HepG2 (cell line): ENCODE data around the gene BICRAL. TPM values are rescaled to one million over a fixed set of nuclear protein-coding genes. Genes with fewer than 3 reads are reported as not detected.

Experiments
- ATF1 ChIP-seq: IDR thresholded peaks from 2 replicates; pipeline ENCODE4 v1.6.1; 2016; ENCODE audit warnings: mild to moderate bottlenecking, control low read depth
- CBX5 ChIP-seq: sonication (generic); formaldehyde crosslinking; IDR thresholded peaks from 2 replicates; pipeline ENCODE4 v1.4.0; 2020; ENCODE audit warnings: missing genetic modification reagents, borderline replicate concordance
- ELF4 ChIP-seq: sonication (generic); formaldehyde crosslinking; IDR thresholded peaks from 2 replicates; pipeline ENCODE4 v1.5.0; 2020; ENCODE audit warnings: missing genetic modification reagents, mild to moderate bottlenecking, moderate library complexity, borderline replicate concordance
- MAFF ChIP-seq: IDR thresholded peaks from 2 replicates; pipeline ENCODE4 v1.6.1; 2011; ENCODE audit warnings: low read depth, low read length, improper control_type of control experiment
- NBN ChIP-seq: fragments of 450-650 bp; conservative IDR thresholded peaks from 2 replicates; pipeline ENCODE4 v1.6.1; 2017
- NFATC3 ChIP-seq: sonication (generic); formaldehyde crosslinking; IDR thresholded peaks from 2 replicates; pipeline ENCODE4 v1.5.1; 2020; ENCODE audit warnings: mild to moderate bottlenecking, missing genetic modification reagents
- POLR2A ChIP-seq, 2 experiments: IDR thresholded peaks; 2 replicates each; pipeline ENCODE4 v1.6.1; 2011; ENCODE audit warnings: low read depth in 2 of 2, low read length in 2 of 2, mild to moderate bottlenecking in 1 of 2, moderate library complexity in 1 of 2; ENCODE audit not compliant: insufficient read depth in 1 of 2
- WIZ ChIP-seq: sonication (generic); formaldehyde crosslinking; IDR thresholded peaks from 2 replicates; pipeline ENCODE4 v1.5.1; 2020; ENCODE audit warnings: mild to moderate bottlenecking, missing genetic modification reagents
- ZBTB1 ChIP-seq: sonication (generic); formaldehyde crosslinking; IDR thresholded peaks from 2 replicates; pipeline ENCODE4 v1.4.0; 2020; ENCODE audit warnings: missing genetic modification reagents, borderline replicate concordance
- ZKSCAN5 ChIP-seq: sonication (generic); formaldehyde crosslinking; IDR thresholded peaks from 2 replicates; pipeline ENCODE4 v1.5.1; 2020; ENCODE audit warnings: mild to moderate bottlenecking, missing genetic modification reagents
- ZNF232 ChIP-seq: sonication (generic); formaldehyde crosslinking; IDR thresholded peaks from 2 replicates; pipeline ENCODE4 v1.4.0; 2020; ENCODE audit warnings: missing genetic modification reagents, borderline replicate concordance
- ZNF614 ChIP-seq: IDR thresholded peaks from 2 replicates; pipeline ENCODE4 v1.6.1; 2018; ENCODE audit warnings: missing biosample characterization, missing genetic modification reagents, inconsistent platforms, borderline replicate concordance
- polyA plus RNA-seq, 8 experiments: library from polyadenylated mRNA; depleted of rRNA in 3 of 8; stranded (reverse) in 7 of 8; unstranded in 1 of 8; fragments of >200 nt; fragmentation: Illumina TruSeq in 4 of 8; extraction: Trizol in 4 of 8; gene quantifications; 2 replicates each; pipeline versions ENCODE4 v1.2.1 to v1.2.3, GENCODE V29; 2011 to 2016; ENCODE audit warnings: low read depth in 4 of 8, missing spikeins in 1 of 8, mixed read lengths in 1 of 8; ENCODE audit not compliant: insufficient read depth in 1 of 8
- total RNA-seq, 5 experiments: library from RNA; depleted of rRNA; stranded (reverse); fragments of >200 nt; fragmentation: Illumina TruSeq; extraction: Trizol; gene quantifications; 2 replicates each; pipeline ENCODE4 v1.2.3, GENCODE V29; 2016; ENCODE audit warnings: low read depth in 1 of 5
- TF ChIP-seq, protein P1 (sequence below): sonication (generic); formaldehyde crosslinking; IDR thresholded peaks from 2 replicates; pipeline ENCODE4 v1.5.0; 2020; ENCODE audit warnings: mild to moderate bottlenecking, missing genetic modification reagents
- TF ChIP-seq, protein P2 (sequence below): sonication (generic); formaldehyde crosslinking; IDR thresholded peaks from 2 replicates; pipeline ENCODE4 v1.4.0; 2020; ENCODE audit warnings: missing genetic modification reagents
- TF ChIP-seq, protein P3 (sequence below): sonication (generic); formaldehyde crosslinking; IDR thresholded peaks from 2 replicates; pipeline ENCODE4 v1.4.0; 2020; ENCODE audit warnings: missing genetic modification reagents, borderline replicate concordance
- TF ChIP-seq, protein P4 (sequence below): sonication (generic); formaldehyde crosslinking; IDR thresholded peaks from 2 replicates; pipeline ENCODE4 v1.4.0; 2020; ENCODE audit warnings: missing genetic modification reagents, borderline replicate concordance
- TF ChIP-seq, protein P5 (sequence below): sonication (generic); formaldehyde crosslinking; IDR thresholded peaks from 2 replicates; pipeline ENCODE4 v1.4.0; 2020; ENCODE audit warnings: missing genetic modification reagents; ENCODE audit errors: not compliant biosample characterization
- TF ChIP-seq, protein P6 (sequence below): IDR thresholded peaks from 2 replicates; pipeline ENCODE4 v1.6.1; 2012; ENCODE audit warnings: inconsistent platforms

The BICRAL gene
- total and polyA plus RNA-seq, 2 of the 13 experiments (the other 11 are each of a cell fraction or from before 2014, with no cell fraction given), result 5.0 to 13.5 TPM

DNA sequence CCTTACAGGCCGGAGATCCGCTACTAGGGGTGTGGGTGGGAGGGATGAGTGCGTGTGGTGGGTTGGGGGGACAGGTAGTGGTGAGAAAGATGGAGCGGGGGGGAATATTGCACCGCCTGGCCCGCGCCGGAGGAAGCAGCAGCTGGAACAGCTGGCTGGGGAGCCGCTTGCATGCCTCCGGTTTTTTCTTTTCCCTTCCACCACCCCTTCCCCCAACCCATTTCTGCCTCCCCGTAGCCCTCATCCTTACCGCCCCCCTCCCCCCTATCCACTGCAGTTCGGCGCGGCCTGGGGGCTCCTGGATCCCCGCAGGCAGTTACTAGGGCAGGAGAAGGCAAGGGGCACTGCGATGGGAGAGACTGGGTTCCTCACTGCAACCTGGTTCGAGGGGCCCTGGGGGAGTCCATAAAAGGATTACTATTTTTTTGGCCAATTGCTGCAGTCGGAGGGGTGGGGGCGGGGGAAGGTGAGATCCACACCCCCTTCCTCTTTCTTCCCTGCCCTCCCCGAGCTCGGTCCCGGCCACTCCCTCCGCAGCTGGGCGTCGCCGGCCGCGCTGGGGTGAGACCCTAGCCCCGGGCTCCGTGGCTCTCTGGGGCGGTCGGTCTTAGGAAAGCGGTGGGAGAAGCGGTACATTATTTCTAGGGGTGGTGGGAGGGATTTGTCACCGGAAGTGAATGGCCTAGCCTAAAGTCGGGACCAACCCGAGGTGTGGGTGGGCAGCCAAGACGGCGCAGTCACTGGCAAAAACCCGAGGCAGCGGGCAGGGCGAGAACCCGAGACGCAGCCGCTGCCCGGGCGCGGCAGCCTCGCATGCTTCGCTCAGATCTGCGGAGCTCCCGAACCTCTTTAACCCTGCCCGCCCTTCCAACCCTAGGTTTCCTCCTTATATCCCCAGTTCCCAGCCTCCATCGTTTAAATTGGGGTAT, 35.1 kb upstream of the BICRAL start (continued):
- TF ChIP-seq ELF4 (CRISPR knock-in tag), result no peak
- TF ChIP-seq, protein P1, sequence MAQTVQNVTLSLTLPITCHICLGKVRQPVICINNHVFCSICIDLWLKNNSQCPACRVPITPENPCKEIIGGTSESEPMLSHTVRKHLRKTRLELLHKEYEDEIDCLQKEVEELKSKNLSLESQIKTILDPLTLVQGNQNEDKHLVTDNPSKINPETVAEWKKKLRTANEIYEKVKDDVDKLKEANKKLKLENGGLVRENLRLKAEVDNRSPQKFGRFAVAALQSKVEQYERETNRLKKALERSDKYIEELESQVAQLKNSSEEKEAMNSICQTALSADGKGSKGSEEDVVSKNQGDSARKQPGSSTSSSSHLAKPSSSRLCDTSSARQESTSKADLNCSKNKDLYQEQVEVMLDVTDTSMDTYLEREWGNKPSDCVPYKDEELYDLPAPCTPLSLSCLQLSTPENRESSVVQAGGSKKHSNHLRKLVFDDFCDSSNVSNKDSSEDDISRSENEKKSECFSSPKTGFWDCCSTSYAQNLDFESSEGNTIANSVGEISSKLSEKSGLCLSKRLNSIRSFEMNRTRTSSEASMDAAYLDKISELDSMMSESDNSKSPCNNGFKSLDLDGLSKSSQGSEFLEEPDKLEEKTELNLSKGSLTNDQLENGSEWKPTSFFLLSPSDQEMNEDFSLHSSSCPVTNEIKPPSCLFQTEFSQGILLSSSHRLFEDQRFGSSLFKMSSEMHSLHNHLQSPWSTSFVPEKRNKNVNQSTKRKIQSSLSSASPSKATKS (CRISPR knock-in tag), result no peak; the same call in 1 of the 2 replicates
- no peak for TF ChIP-seq ZNF614 (CRISPR knock-in tag)
- TF ChIP-seq, protein P2, sequence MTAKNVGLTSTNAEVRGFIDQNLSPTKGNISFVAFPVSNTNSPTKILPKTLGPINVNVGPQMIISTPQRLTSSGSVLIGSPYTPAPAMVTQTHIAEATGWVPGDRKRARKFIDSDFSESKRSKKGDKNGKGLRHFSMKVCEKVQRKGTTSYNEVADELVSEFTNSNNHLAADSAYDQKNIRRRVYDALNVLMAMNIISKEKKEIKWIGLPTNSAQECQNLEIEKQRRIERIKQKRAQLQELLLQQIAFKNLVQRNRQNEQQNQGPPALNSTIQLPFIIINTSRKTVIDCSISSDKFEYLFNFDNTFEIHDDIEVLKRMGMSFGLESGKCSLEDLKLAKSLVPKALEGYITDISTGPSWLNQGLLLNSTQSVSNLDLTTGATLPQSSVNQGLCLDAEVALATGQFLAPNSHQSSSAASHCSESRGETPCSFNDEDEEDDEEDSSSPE, result peak; percentile 50; the same call in 1 of the 2 replicates
- TF ChIP-seq CBX5, result no peak; the same call in 1 of the 2 replicates
- TF ChIP-seq, protein P3, sequence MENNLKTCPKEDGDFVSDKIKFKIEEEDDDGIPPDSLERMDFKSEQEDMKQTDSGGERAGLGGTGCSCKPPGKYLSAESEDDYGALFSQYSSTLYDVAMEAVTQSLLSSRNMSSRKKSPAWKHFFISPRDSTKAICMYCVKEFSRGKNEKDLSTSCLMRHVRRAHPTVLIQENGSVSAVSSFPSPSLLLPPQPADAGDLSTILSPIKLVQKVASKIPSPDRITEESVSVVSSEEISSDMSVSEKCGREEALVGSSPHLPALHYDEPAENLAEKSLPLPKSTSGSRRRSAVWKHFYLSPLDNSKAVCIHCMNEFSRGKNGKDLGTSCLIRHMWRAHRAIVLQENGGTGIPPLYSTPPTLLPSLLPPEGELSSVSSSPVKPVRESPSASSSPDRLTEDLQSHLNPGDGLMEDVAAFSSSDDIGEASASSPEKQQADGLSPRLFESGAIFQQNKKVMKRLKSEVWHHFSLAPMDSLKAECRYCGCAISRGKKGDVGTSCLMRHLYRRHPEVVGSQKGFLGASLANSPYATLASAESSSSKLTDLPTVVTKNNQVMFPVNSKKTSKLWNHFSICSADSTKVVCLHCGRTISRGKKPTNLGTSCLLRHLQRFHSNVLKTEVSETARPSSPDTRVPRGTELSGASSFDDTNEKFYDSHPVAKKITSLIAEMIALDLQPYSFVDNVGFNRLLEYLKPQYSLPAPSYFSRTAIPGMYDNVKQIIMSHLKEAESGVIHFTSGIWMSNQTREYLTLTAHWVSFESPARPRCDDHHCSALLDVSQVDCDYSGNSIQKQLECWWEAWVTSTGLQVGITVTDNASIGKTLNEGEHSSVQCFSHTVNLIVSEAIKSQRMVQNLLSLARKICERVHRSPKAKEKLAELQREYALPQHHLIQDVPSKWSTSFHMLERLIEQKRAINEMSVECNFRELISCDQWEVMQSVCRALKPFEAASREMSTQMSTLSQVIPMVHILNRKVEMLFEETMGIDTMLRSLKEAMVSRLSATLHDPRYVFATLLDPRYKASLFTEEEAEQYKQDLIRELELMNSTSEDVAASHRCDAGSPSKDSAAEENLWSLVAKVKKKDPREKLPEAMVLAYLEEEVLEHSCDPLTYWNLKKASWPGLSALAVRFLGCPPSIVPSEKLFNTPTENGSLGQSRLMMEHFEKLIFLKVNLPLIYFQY (CRISPR knock-in tag), result no peak
- TF ChIP-seq, protein P4, sequence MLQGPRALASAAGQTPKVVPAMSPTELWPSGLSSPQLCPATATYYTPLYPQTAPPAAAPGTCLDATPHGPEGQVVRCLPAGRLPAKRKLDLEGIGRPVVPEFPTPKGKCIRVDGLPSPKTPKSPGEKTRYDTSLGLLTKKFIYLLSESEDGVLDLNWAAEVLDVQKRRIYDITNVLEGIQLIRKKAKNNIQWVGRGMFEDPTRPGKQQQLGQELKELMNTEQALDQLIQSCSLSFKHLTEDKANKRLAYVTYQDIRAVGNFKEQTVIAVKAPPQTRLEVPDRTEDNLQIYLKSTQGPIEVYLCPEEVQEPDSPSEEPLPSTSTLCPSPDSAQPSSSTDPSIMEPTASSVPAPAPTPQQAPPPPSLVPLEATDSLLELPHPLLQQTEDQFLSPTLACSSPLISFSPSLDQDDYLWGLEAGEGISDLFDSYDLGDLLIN (CRISPR knock-in tag), result 0 out of 2 replicates have a peak, but pooled peaks have one; percentile 39
- TF ChIP-seq WIZ (CRISPR knock-in tag), result 0 out of 2 replicates have a peak, but pooled peaks have one; percentile 21
- no peak for TF ChIP-seq NFATC3
- TF ChIP-seq, protein P5, sequence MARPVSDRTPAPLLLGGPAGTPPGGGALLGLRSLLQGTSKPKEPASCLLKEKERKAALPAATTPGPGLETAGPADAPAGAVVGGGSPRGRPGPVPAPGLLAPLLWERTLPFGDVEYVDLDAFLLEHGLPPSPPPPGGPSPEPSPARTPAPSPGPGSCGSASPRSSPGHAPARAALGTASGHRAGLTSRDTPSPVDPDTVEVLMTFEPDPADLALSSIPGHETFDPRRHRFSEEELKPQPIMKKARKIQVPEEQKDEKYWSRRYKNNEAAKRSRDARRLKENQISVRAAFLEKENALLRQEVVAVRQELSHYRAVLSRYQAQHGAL (CRISPR knock-in tag), result no peak
- no peak for TF ChIP-seq NBN
- no peak for TF ChIP-seq MAFF
- TF ChIP-seq ZKSCAN5 (CRISPR knock-in tag), result no peak
- TF ChIP-seq, protein P6, sequence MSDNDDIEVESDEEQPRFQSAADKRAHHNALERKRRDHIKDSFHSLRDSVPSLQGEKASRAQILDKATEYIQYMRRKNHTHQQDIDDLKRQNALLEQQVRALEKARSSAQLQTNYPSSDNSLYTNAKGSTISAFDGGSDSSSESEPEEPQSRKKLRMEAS, result peak; percentile 51; the same call in 1 of the 2 replicates
- TF ChIP-seq POLR2A (IDR thresholded peaks at IDR 0.05; ENCODE audit: insufficient read depth in 1 of 2, low read depth in 2 of 2, low read length in 2 of 2), result peak in 1 of 2 experiments; percentile 82; a peak in 3 of 4 replicates
- TF ChIP-seq ZNF232 (CRISPR knock-in tag), result no peak; the same call in 1 of the 2 replicates
- 0 out of 2 replicates have a peak, but pooled peaks have one; percentile 34 for TF ChIP-seq ZBTB1 (CRISPR knock-in tag)
- TF ChIP-seq ATF1 (CRISPR knock-in tag), result peak; percentile 62; the same call in 1 of the 2 replicates
